Loucy (cell line): ENCODE measurements around the gene HSBP1L1.

Experiments
- CTCF ChIP-seq: fragments of 200-600 bp; sonication (generic); conservative IDR thresholded peaks from 2 replicates; pipeline ENCODE4 v1.5.1; 2014; ENCODE audit warnings: mild to moderate bottlenecking, antibody characterized with exemption, low read length
- EZH2phosphoT487 ChIP-seq: fragments of 200-600 bp; IDR thresholded peaks from 2 replicates; pipeline ENCODE4 v1.6.1; 2018; ENCODE audit warnings: antibody characterized with exemption, mild to moderate bottlenecking, moderate library complexity, borderline replicate concordance

GRCh38 chr18:79947054-79947755 lies 17.2 kb upstream of the HSBP1L1 start:
- TF ChIP-seq CTCF (no peak), EZH2phosphoT487 (no peak)
